Tibial artery (tissue), 4 donors: Measurements from ENCODE around the gene NSL1.
"Not testable (repeated sequence)": the region's sequence is repeated elsewhere in the genome, so short reads cannot be mapped to it uniquely, and the experiment has no call there.

Experiments
- DNase-seq, 2 donors: peaks; one replicate each; pipeline ENCODE4 v3.0.0-alpha.2; 2019
- H3K27ac ChIP-seq, 2 donors: fragments of 200-600 bp; sonication (generic) in 1 of 2; 1 replicate in 1 of 2; 2 replicates in 1 of 2; pipeline ENCODE4 v1.5.1; 2018 to 2019; ENCODE audit warnings: mild to moderate bottlenecking in 1 of 2
- H3K27me3 ChIP-seq, 2 donors: fragments of 200-600 bp; sonication (generic) in 1 of 2; one replicate each; pipeline versions ENCODE4 v1.5.1 to v1.6.0; 2016 to 2019
- H3K36me3 ChIP-seq, 3 donors: fragments of 200-600 bp; sonication (generic) in 2 of 3; one replicate each; pipeline ENCODE4 v1.5.1; 2016 to 2019; ENCODE audit warnings: mild to moderate bottlenecking in 2 of 3
- H3K4me1 ChIP-seq, 4 donors: fragments of 200-600 bp; sonication (generic) in 2 of 4; 1 replicate in 3 of 4; 2 replicates in 1 of 4; pipeline ENCODE4 v1.5.1; 2016 to 2019
- H3K4me3 ChIP-seq, 2 donors: fragments of 200-600 bp; sonication (generic) in 1 of 2; 1 replicate in 1 of 2; 2 replicates in 1 of 2; pipeline ENCODE4 v1.5.1; 2018 to 2019; ENCODE audit warnings: mild to moderate bottlenecking in 2 of 2
- H3K9me3 ChIP-seq, 3 donors: fragments of 200-600 bp; sonication (generic) in 1 of 3; one replicate each; pipeline ENCODE4 v1.5.1; 2016 to 2019
- intact Hi-C: fragments of 100-400 bp; cut with DNase I; formaldehyde crosslinking; loops from one replicate; pipeline ENCODE4 v1.15.0; 2023; ENCODE audit warnings: low total_unique reads
- TF ChIP-seq, protein P1 (sequence below), 2 experiments: fragments of 200-600 bp in 1 of 2; fragments of 450-650 bp in 1 of 2; IDR thresholded peaks; one replicate each; pipeline ENCODE4 v1.5.1; 2017 to 2019; ENCODE audit warnings: antibody characterized with exemption in 2 of 2, mild to moderate bottlenecking in 1 of 2, moderate library complexity in 1 of 2

The NSL1 gene

DNA sequence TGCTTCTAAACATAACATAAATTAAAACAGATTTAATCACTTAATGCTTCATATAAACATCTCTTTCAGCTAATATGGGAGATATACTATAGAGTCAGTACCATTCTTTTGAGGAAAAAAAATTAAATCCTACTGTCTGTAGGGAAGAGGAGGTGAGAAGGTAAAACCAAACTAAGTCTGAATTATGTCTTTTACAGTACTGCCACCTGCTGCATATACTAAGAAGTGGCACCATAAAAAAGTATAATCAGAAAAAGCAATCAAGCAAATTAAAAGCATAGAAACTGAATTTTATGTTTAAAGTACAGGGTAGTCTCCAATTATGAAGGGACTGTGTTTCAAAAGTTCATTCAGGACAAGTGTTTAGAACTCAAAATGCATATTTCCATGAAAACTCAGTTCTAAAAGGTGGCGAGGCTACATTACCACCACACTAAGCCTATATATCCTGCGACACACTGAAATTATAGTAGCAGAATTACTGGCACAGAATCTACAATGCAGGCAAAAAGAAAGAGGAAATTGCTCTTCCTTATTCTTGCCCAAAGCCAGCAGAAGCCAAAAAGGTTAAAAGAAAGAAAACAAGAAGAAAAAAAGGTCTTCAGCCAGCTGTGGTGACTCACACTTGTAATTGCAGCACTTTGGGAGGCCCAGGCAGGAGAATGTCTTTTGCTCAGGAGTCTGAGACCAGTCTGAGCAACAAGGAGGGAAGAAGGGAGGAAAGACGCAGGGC is 9.0 kb downstream of the NSL1 start:
- no peaks in the 10 kb centered on the region for H3K4me1 ChIP-seq
- no peak overlapping the region for H3K27ac ChIP-seq
- intact Hi-C loops, result loop anchor here (10.0 kb wide), 1 partner anchor 118 kb away; no protein-coding TSS in a partner anchor
- H3K27me3 ChIP-seq, result no peaks in the 10 kb centered on the region
- H3K36me3 ChIP-seq, result peaks cover 28 to 48% (median 34%) of the 10 kb centered on the region in 3 donors
- no peak overlapping the region for H3K4me3 ChIP-seq
- H3K9me3 ChIP-seq, result no peaks in the 10 kb centered on the region
- DNase-seq, result no peak
- TF ChIP-seq, protein P1, sequence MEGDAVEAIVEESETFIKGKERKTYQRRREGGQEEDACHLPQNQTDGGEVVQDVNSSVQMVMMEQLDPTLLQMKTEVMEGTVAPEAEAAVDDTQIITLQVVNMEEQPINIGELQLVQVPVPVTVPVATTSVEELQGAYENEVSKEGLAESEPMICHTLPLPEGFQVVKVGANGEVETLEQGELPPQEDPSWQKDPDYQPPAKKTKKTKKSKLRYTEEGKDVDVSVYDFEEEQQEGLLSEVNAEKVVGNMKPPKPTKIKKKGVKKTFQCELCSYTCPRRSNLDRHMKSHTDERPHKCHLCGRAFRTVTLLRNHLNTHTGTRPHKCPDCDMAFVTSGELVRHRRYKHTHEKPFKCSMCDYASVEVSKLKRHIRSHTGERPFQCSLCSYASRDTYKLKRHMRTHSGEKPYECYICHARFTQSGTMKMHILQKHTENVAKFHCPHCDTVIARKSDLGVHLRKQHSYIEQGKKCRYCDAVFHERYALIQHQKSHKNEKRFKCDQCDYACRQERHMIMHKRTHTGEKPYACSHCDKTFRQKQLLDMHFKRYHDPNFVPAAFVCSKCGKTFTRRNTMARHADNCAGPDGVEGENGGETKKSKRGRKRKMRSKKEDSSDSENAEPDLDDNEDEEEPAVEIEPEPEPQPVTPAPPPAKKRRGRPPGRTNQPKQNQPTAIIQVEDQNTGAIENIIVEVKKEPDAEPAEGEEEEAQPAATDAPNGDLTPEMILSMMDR (IDR thresholded peaks at IDR 0.05), result peak; percentile 43 to 68

DNA sequence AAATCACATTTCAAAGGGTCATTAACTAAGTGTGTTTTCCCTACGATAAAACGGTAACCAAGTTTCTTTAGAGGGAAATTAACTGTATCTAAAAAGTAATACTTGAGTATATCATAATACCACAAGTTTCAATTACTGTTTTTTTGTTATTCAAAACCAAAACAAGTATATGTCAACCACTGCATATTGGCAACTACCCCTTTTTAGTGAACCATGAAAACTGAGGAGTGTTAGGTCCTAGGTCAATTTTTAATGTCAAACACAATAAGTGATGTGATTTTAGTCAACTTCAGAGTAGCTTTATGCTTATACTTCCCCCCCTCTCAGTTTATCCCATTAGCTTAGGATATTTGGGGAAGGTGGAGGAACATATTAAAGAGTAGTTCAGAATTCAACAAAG is 10.4 kb downstream of the NSL1 start:
- DNase-seq, result no peak
- intact Hi-C loops, result loop anchor here (10.0 kb wide), 1 partner anchor 116 kb away; no protein-coding TSS in a partner anchor
- Histone ChIP-seq H3K4me1 (no peaks in the 10 kb centered on the region), H3K36me3 (peaks cover 24 to 46% (median 34%) of the 10 kb centered on the region in 3 donors), H3K27ac (no peak overlapping the region), H3K27me3 (no peaks in the 10 kb centered on the region), H3K9me3 (no peaks in the 10 kb centered on the region), H3K4me3 (no peak overlapping the region)
- TF ChIP-seq, protein P1 (IDR thresholded peaks at IDR 0.05), result no peak

DNA sequence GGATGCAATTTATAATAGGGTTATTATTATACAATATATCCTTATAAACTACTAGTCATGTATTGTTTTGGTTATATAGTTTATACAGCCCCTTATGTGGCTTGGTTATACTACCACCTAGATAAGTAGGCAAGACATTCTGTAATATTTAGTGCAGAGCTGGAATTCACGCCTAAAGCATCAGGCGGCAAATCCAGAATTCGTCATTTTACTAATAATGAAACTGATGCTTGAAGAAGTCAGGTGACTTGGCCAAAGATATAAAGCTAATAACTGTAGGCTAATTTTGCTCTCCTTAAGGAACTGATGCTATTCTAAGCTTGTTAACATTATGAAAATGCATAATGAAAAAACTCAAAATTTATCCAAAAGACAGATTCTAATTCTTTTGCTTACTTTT is 10.8 kb downstream of the NSL1 start:
- H3K36me3 ChIP-seq, result peaks cover 24 to 42% (median 34%) of the 10 kb centered on the region in 3 donors
- H3K4me1 ChIP-seq, result no peaks in the 10 kb centered on the region
- H3K9me3 ChIP-seq, result no peaks in the 10 kb centered on the region
- H3K27me3 ChIP-seq, result no peaks in the 10 kb centered on the region
- TF ChIP-seq, protein P1 (IDR thresholded peaks at IDR 0.05), result no peak
- DNase-seq, result no peak
- H3K4me3 ChIP-seq, result no peak overlapping the region
- H3K27ac ChIP-seq, result no peak overlapping the region
- intact Hi-C loops, result loop anchor here (10.0 kb wide), 1 partner anchor 116 kb away; no protein-coding TSS in a partner anchor

DNA sequence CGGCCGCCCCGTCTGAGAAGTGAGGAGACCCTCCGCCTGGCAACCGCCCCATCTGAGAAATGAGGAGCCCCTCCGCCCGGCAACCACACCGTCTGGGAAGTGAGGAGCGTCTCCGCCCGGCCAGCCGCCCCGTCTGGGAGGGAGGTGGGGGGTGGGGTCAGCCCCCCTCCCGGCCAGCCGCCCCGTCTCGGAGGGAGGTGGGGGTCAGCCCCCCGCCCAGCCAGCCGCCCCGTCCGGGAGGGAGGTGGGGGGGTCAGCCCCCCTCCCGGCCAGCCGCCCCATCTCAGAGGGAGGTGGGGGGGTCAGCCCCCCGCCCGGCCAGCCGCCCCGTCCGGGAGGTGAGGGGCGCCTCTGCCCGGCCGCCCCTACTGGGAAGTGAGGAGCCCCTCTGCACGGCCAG is 12.5 kb downstream of the NSL1 start:
- H3K27me3 ChIP-seq, H3K9me3 ChIP-seq, H3K4me1 ChIP-seq, H3K27ac ChIP-seq, H3K4me3 ChIP-seq, intact Hi-C loops, DNase-seq: not testable (repeated sequence)
- peaks cover 22 to 30% (median 24%) of the 10 kb centered on the region in 3 donors for H3K36me3 ChIP-seq

DNA sequence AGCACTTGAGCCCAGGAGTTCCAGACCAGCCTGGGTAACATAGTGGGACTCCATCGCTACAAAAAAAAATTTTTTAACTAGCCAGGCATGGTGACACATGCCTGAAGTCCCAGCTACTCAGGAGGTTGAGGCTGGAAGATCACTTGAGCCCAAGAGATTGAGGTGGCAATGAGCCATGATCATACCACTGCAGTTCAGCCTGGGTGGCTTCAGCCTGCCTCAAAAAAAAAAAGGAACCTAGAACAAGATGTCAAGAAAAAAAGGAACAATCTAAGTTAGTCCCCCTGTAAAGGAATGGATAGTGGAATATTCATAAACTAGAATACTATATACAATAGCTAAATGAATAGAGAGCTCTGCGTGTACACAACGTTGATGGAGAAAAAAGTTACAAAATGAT is 14.4 kb downstream of the NSL1 start:
- DNase-seq, result no peak
- H3K4me1 ChIP-seq, result no peaks in the 10 kb centered on the region
- intact Hi-C loops, result no loop called here
- H3K36me3 ChIP-seq, result peaks cover 8 to 17% (median 10%) of the 10 kb centered on the region in 3 donors
- H3K4me3 ChIP-seq, result no peak overlapping the region
- H3K27me3 ChIP-seq, result no peaks in the 10 kb centered on the region
- H3K9me3 ChIP-seq, result no peaks in the 10 kb centered on the region
- H3K27ac ChIP-seq, result no peak overlapping the region
- TF ChIP-seq, protein P1 (IDR thresholded peaks at IDR 0.05), result no peak

DNA sequence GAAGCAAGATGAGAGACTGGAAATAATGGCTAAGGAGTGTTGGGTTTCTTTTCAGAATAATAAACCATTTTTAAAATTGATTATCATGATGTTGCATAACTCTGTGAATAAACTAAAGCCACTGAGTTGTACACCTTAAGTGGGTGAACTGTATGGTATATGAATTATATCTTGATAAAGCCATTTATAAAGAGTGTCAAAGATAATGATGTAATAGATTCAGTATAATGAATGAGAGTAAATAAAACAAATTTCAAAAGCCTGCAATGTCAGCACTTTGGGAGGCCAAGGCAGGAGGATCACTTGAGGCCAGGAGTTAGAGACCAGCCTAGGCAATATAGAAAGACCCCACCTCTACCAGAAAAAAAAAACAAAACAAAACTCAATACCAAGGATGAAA is 16.3 kb downstream of the NSL1 start:
- Histone ChIP-seq H3K4me1 (no peaks in the 10 kb centered on the region), H3K4me3 (no peak overlapping the region), H3K36me3 (peaks cover 0 to 14% (median 5%) of the 10 kb centered on the region in 3 donors), H3K27me3 (no peaks in the 10 kb centered on the region), H3K27ac (no peak overlapping the region), H3K9me3 (peaks cover 0 to 8% (median 0%) of the 10 kb centered on the region in 3 donors)
- intact Hi-C loops, result no loop called here
- TF ChIP-seq, protein P1 (IDR thresholded peaks at IDR 0.05), result no peak
- no peak for DNase-seq
